GM13976 (cell line): ENCODE data around the gene LYPD4.

Experiments used
- DNase-seq: peaks from one replicate; pipeline ENCODE4 v3.0.0; 2012; ENCODE audit warnings: low spot score
- CTCF ChIP-seq: IDR thresholded peaks from 2 replicates; pipeline ENCODE4 v1.5.1; 2012; ENCODE audit warnings: borderline replicate concordance, mild to moderate bottlenecking; ENCODE audit not compliant: insufficient read depth; ENCODE audit errors: extremely low read depth, missing control alignments, control extremely low read depth
- in situ Hi-C: fragments of 300-500 bp; cut with MboI; formaldehyde crosslinking; loops from one replicate; pipeline ENCODE4 v1.12.0; 2022; ENCODE audit warnings: low sequenced_read_pairs, mixed read lengths, inconsistent platforms; ENCODE audit not compliant: unreplicated experiment

The LYPD4 gene

GRCh38 chr19:41844601-41845000, at the start of gene LYPD4:
LYPD4 (minus strand) TSS chr19:41844683; CDS start chr19:41839285, 5,398 bp downstream.
- no peak for TF ChIP-seq CTCF
- no peak for DNase-seq

GRCh38 chr19:41893899-41894298, 49.4 kb upstream of the LYPD4 start:
- in situ Hi-C loops = no loop called here
- no peak for TF ChIP-seq CTCF
- DNase-seq = no peak

More at GRCh38 chr19:41844601-41845000, at the start of gene LYPD4:
- in situ Hi-C loops = no loop called here

GRCh38 chr19:41892173-41892902, 47.9 kb upstream of the LYPD4 start:
- TF ChIP-seq CTCF = no peak
- DNase-seq = no peak
- in situ Hi-C loops = no loop called here

- DNase-seq = no peak
- in situ Hi-C loops = no loop called here
- no peak for TF ChIP-seq CTCF
Observed at GRCh38 chr19:41890936-41891335, 46.5 kb upstream of the LYPD4 start.

GRCh38 chr19:41889896-41890295, 45.4 kb upstream of the LYPD4 start:
- TF ChIP-seq CTCF = no peak
- DNase-seq = no peak
- in situ Hi-C loops = loop anchor here (10.0 kb wide), 1 partner anchor 55 kb away; no protein-coding TSS in a partner anchor

- in situ Hi-C loops = loop anchor here (10.0 kb wide), 1 partner anchor 56 kb away; no protein-coding TSS in a partner anchor
- no peak for TF ChIP-seq CTCF
- no peak for DNase-seq
Observed at GRCh38 chr19:41888926-41889325, 44.4 kb upstream of the LYPD4 start.
